HCT116 (cell line): ENCODE data around the gene ARSG.

Source experiments
- EZH2 ChIP-seq: fragments of 200-600 bp; sonication (generic); IDR thresholded peaks from 2 replicates; pipeline ENCODE4 v1.6.1; 2017; ENCODE audit warnings: antibody characterized with exemption, mixed run types
- EZH2phosphoT487 ChIP-seq: fragments of 200-600 bp; IDR thresholded peaks from 2 replicates; pipeline ENCODE4 v1.6.1; 2018; ENCODE audit warnings: antibody characterized with exemption, borderline replicate concordance
- POLR2A ChIP-seq: IDR thresholded peaks from 2 replicates; pipeline ENCODE4 v1.7.0; 2011; ENCODE audit warnings: borderline replicate concordance; ENCODE audit not compliant: insufficient read depth, insufficient read length; ENCODE audit errors: extremely low read depth
- POLR2AphosphoS5 ChIP-seq: IDR thresholded peaks from 2 replicates; pipeline ENCODE4 v1.6.1; 2011; ENCODE audit warnings: mild to moderate bottlenecking, low read depth, low read length, moderate library complexity
- RAD21 ChIP-seq: IDR thresholded peaks from 2 replicates; pipeline ENCODE4 v1.6.1; 2012; ENCODE audit warnings: low read depth, mild to moderate bottlenecking
- SRF ChIP-seq: IDR thresholded peaks from 2 replicates; pipeline ENCODE4 v1.6.1; 2012; ENCODE audit warnings: low read depth
- YY1 ChIP-seq: IDR thresholded peaks from 2 replicates; pipeline ENCODE4 v1.6.1; 2011; ENCODE audit warnings: low read length, low read depth, moderate library complexity, mild to moderate bottlenecking; ENCODE audit not compliant: insufficient replicate concordance; ENCODE audit errors: extremely low read depth
- ZFX ChIP-seq: fragments of 450-650 bp; IDR thresholded peaks from 2 replicates; pipeline ENCODE4 v1.6.1; 2017
- ZNF274 ChIP-seq: fragments of 200-500 bp; sonication (Bioruptor generic); IDR thresholded peaks from 2 replicates; pipeline ENCODE4 v1.6.1; 2014; ENCODE audit warnings: mild to moderate bottlenecking, low read depth, low read length, inconsistent platforms
- TF ChIP-seq, protein P1 (sequence below), 3 experiments: fragments of 200-600 bp in 1 of 3; sonication (generic) in 1 of 3; IDR thresholded peaks in 2 of 3; conservative IDR thresholded peaks in 1 of 3; 2 replicates each; pipeline ENCODE4 v1.5.1; 2012 to 2017; ENCODE audit warnings: low read depth in 2 of 3, low read length in 2 of 3, antibody characterized with exemption in 1 of 3, borderline replicate concordance in 1 of 3, control low read depth in 1 of 3, mild to moderate bottlenecking in 1 of 3, mixed read lengths in 1 of 3, mixed run types in 1 of 3, moderate library complexity in 1 of 3; ENCODE audit not compliant: insufficient read depth in 1 of 3
- TF ChIP-seq, protein P2 (sequence below): IDR thresholded peaks from 2 replicates; pipeline ENCODE4 v1.6.1; 2012

DNA sequence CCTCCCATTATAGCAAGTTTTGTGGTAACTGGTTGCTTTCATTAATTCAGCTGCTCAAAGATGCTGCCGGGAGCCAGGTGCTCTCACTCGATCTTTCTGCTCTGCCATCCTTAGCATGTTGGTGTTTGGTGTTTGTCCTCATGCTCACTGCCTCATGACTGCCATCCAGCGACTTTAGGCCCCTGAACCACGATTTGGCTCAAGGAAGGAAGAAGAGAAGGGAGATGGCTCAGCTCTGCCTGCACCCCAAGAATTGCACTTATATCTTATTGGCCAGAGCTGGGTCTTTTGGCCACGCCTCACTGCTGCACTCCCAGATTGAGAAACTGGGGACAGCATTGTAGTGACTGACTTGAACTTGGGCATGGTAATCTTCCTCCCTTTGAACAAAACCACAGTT lies 52.7 kb downstream of the ARSG start:
- TF ChIP-seq EZH2phosphoT487 (no peak), POLR2A (no peak), ZNF274 (no peak), EZH2 (no peak), RAD21 (peak; percentile 37; the same call in 1 of the 2 replicates), POLR2AphosphoS5 (no peak), YY1 (no peak), SRF (no peak), ZFX (no peak)
- TF ChIP-seq, protein P1, sequence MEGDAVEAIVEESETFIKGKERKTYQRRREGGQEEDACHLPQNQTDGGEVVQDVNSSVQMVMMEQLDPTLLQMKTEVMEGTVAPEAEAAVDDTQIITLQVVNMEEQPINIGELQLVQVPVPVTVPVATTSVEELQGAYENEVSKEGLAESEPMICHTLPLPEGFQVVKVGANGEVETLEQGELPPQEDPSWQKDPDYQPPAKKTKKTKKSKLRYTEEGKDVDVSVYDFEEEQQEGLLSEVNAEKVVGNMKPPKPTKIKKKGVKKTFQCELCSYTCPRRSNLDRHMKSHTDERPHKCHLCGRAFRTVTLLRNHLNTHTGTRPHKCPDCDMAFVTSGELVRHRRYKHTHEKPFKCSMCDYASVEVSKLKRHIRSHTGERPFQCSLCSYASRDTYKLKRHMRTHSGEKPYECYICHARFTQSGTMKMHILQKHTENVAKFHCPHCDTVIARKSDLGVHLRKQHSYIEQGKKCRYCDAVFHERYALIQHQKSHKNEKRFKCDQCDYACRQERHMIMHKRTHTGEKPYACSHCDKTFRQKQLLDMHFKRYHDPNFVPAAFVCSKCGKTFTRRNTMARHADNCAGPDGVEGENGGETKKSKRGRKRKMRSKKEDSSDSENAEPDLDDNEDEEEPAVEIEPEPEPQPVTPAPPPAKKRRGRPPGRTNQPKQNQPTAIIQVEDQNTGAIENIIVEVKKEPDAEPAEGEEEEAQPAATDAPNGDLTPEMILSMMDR (IDR thresholded peaks at IDR 0.05 in 2 of 3, conservative IDR thresholded peaks at IDR 0.05 in 1 of 3; ENCODE audit: borderline replicate concordance in 1 of 3, insufficient read depth in 1 of 3, low read depth in 2 of 3, low read length in 2 of 3), result no peak
- TF ChIP-seq, protein P2, sequence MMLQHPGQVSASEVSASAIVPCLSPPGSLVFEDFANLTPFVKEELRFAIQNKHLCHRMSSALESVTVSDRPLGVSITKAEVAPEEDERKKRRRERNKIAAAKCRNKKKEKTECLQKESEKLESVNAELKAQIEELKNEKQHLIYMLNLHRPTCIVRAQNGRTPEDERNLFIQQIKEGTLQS, result no peak
